GM18502 (cell line): ENCODE data around the gene DDN.

Experiments
- ATAC-seq: cut with Tn5 transposase; IDR thresholded peaks from one replicate; pipeline ENCODE4 v1.9.1; 2021; ENCODE audit warnings: mild to moderate bottlenecking; ENCODE audit not compliant: unreplicated experiment, poor library complexity

The DDN gene

DNA sequence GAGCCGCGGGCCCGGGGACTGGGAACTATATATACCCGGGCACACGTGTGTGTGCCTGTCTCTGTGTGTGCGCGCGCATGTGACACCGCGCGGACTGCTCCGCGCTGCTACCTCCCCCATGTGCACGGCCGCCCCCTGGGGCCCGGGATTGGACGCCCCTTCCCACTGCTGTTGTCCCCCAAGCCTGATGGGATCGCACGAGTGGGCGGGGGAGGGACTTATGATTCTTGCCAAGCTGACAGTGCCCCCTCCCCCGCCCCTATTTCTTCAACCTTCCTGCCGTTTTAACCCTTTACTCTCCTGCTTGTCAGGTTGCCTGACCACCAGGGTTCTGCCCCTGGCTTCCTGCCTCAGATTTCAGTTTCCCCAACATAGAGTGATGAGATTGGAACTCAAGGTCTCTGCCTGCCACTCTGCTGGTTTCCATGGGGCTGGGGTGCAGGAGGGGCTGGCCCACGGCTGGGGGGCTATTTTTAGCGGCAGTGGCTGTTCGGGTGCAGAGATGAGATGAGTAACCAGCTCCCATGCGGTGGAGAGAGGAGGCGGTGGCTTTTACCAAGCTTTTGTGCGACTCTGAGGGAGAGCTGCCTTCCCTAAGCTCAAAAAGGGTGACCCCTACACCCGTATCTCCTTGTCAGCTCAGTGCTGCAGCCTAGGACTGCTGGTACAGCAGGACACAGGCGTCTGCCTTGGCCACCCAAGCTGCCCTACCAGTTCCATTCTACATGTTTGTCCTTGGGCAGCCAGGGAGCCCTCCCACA is at the start of gene DDN:
Gene DDN (minus strand): TSS at position 5 of the 761 bp plus-strand sequence. CDS start 88 bp downstream, outside the sequence.
- peak; percentile 45 for ATAC-seq

DNA sequence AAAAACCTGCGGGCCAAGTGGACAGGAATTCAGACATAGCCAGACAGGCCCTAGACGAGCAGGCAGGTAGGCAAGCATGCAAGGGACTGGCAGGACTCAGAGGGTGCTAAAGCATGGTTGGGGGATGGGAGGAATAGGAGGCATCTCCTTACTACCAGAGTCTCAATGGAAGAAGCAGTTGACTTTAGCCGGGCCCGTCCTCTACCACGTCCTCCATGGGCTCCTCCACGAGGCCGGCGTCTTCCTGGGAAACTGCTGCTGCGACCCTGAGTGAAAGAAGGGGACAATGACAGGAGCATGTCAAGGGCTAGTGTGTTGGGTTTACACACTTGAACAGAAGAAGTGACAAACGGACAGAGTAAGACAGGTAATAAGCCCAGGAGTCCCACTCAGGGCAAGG is 49.8 kb upstream of the DDN start:
- ATAC-seq = no peak

DNA sequence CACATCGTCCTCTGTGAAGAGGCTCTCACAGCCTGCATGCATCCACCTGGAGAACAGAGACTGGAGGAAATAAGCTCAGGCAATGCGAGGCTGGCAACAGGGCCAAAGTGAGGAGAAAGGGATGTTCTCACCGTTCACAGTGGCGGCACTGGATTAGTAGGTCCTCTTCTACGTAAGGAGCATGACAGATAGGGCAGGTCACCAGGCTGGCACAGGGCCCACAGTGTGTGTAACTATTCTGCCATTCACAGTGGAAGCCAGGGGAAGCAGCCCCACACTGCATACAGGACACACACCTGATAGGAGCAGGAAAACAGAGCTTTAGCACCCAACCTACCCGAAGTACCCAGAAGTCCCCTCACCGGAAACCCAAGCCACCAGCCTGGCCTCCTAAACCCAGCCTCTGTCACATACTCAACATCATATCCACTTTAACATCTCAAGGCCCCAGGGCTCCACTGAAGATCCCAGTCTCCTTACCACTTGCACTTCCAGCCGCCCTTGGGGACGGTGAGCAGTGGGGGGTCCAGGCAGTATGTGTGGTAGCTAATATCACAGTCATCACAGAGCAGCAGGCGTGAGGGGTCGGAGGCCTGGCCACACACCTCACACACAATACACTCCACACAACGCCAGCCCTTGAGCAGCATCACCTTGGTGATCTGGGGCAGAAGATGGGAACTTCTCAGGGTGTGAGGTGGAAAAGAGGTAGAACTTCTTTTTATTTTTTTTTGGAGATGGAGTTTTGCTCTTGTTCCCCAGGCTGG is 47.1 kb upstream of the DDN start:
- no peak for ATAC-seq

DNA sequence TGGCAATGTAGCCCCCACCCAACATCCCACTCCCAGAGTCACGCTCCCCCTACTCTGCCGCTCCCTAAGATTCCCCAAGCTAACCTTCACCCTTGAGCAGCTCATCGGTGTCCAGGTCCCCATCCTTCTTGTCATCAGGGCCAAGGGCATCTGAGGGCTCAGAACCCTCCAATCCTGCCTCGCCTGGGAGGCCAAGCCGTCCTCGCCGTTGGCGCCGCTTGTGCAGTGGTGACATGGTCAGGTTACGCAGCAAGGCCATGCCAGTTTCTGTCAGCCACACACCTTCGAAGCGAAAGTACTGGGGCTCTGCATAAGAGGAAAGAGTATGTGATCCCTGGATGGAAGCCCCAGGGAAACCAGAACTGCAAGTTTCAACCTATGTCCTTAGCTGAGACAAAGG is 45.5 kb upstream of the DDN start:
- ATAC-seq = no peak

DNA sequence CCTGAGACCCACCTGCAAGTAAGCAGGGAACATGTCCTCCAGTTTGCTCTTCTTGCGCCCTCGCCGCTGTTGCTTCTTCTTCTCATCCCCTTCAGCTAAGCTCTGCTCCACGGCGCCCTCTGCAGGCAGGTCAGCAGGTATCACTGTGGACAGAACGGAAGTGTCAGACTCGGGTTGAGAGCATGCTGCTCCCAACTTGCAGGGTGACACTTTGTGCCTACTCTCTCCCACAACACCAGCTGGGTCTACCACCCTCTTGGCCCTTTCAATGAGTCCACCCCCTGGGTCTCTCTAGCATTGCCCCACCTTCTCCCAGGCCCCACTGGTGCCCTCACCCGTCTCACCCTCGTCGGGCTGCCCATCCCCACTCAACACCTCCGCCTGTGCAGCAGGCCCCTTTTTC is 44.7 kb upstream of the DDN start:
- no peak for ATAC-seq

DNA sequence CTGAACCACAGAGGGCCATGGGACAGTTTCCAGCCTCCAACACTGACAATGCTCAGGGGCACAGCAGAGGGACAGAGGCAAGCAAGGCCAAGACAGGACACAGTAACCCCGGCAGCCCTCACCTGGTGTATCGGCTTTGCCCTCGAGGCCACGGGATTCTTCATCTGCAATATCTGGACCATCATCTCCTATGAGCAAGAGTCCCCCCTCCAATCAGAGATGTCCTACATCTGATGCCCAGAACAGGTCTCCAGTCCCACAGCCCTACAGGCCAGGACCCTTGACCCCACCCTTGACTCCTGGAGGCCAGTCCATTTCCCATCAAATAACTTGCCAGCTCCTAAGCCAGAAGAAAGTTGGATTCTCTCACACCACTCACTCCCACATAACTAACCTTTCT is 44.1 kb upstream of the DDN start:
- ATAC-seq = no peak

DNA sequence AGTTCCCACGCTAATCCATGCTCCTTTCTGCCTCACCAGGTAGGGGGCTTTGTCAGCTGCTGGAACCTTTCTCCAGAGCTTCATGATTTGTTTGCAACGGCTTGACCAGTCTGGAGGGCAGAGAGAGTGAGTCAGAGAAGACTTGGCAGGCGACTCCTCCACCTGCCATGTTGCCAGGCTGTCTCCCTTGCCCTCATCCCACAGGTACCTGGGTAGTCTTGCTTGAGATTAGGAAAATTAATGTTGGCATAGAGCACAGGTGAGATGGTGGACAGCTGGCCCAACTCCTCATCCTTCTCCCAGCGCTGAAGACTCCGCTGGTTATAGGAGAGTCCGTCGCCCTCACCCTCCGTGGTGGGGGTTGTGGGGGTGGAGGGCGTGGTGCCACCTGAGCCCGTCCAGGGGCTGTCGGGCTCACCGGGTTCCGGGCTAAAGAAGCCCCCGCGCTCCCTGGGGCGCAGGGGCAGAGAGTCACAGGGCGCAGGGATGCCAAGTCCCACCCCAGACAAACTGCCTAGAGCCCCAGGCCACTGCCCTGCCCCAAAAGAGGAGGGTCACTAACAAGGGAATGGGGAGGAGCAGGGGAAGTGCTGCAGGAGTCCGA is 42.8 kb upstream of the DDN start:
- ATAC-seq = no peak

DNA sequence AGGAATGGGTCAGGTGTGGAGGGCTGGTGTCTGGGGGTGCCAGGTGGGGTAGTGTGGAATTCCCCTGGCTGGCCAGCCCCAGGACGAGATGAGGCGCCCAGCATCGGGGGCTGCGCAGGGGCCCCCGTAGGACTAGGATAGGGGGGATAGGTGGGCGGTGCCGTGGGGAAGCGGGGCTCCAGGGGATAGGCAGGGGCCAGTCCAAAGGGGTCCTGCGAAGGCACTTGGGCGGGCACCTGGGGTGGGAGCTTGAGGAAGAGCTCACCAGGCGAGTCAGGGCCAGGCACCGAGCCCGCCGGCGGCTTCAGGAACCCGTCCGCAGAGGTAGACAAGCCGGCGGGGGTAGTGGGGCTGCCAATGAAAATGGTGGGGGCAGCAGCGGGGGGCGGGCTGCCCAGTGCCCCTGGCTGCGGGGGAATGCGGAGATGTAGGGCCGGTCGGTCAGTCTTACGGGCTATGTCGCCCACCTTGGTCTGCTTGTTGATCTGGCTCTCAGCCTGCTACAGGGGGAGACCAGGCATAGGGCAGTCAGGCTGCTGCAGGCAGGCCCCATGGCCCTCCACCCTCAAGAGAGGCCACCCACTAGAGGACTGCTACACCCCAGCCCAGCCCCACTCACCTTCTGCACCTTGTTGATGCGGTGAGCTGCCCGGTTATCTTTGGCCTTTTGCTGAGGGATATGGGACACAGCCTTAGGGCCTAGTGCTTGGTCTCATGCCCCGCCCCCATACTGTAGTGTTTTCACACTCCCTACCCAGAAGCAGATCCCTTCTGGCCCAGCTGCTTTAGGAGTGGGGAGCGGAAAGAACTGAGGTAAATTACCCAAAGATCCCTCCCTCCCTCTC is 42.1 kb upstream of the DDN start:
- ATAC-seq = no peak

DNA sequence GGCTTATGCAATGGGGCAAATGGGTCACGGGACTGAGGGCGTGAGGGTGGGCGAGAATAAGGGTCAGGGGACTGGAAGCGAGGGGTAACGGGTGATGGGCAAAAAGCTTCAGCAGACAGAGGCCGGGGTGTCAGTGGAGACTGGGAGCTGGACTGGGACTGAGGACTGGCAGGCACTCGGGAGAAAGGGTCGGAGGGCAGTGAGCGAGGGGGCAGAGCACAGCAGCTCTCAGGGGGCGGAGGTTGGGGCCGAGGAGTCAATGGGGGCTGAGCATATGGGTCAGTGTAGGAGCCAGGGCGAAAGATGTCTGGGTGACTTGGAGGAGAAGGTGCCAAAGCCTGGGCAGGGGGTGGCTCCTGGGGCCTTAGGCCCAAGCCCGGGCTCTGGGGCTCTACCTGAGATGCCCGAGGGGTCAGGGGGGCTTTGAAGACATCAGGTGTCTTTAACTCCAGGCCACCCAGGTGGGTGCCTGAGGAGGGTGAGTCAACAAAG is 41.2 kb upstream of the DDN start:
- ATAC-seq = no peak

DNA sequence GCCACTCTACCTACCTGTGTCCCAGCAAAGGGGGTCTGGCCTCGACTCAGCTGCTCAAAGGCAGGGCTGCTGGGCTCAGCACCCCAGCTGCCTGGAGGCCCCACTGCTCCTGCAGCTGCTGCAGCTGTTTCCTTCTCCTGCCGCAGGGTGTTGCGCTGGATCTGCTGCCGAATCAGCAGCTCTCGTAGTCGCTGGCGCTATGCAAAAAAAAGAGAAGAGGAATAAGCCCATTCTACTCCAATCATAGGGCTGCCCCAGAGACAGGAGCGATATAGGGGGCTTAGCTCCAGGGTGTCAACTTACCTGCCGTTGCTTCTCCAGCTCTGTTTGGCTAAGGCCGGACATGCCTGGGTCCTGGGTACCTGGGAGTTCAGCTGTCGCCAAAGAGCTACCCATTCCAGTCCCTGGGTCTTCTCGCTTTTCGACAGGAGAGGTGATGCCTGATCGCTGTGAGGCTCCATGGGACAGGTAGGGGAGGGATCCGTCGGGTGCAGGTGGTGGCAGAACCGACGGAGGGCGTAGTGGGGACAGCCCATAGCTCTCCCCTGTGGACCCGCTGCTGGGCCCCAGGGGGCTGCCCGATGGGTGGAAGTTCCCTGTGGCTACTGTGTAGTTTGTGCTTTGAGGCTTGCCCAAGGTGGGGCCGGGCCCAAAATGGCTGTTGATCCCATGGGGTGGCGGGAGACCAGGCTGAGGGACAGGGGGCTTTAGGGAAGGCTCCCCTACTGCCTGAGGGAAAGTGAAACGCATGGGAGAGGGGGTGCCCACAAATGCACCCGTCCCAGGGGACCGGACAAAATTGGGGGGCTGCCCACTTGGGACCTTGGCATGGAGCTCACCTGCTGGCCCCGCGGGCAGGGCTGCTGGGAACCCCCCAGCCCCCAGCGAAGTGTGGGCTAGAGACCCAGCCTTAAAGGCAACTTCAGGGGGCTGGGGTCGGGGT is 40.5 kb upstream of the DDN start:
- no peak for ATAC-seq

DNA sequence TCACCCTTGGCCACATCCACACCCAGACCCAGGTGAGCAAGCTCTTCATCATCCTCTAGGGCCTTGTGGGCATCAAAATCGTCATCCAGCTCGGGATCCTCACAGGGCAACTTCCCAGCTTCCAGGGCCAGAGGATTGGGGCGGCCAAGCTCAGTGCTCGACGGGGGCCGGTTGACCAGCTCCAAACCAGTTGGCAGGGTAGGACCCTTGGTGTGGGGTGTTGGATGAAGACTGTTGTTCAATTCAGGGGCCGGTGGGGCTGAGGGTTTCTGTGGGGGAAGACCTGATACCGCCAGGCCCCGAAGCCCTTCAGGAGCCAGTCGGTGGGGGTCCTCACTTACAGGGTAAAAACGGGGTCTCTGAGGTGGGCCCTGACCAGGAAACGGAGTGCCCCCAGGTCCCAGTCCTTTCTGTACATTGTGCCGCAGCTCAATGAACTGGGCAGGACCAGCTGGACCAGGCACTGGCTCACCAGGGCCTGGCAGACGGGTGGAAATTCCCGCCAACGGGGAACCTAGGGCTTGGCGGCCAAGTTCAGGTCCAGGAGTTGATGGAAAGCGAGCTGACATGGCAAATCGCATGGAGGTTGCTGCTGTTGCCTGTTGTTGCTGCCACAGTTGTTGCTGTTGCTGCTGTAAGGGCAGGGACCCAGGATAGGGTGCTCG is 39.2 kb upstream of the DDN start:
- ATAC-seq = no peak

DNA sequence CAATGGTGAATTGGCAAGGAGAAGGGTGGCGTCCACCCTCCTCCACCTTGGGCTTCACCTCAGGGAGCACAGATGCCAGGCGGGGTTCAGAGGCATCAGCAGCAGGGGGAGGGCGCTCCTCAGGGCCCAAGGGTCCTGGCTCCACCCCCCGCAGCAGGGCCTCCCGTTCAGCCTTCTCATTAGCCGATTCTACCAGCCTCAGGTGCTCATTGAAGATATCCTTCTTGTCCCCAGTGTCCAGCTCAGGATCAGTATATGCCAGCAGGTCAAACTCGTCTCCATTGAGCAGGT is 38.7 kb upstream of the DDN start:
- no peak for ATAC-seq

DNA sequence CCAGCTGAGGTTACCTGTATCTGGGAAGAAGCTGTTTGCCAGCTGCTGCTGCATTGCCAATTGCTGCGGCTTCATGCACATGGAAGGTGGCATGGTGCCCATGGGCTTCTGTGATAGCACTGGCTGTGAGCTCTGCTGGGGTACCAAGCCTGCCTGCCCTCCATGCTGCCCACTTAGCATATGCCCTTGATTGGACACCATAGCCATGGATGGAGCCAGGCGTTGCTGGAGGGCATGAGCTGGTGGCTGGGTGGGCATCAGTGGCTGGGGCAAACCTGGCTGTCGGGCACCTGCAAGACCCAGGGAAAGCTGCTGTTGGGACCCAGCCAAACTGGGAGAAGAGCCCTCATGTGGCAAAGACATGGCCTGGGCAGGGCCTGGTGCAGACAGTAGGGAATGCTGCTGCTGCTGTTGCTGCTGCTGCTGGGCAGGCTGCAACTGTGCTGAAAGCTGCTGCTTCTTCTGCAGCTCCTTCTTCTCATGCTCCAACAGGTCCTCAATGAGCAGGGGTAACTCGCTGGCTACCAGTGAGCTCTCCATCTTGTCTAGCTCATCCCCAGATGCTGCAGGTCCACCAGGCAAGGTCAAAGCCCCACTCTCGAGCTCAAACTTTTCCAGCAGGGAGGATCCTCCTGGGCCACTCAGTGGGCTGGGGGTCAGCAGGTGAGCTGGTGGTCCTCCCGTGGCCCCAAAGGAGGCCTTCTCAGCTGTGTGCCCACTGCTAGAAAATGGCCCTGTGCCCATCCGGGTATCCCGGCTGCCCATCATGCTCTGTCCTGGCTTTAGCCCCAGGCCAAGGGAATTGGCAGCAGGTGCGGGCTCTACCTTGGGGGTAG is 38.2 kb upstream of the DDN start:
- ATAC-seq = no peak

DNA sequence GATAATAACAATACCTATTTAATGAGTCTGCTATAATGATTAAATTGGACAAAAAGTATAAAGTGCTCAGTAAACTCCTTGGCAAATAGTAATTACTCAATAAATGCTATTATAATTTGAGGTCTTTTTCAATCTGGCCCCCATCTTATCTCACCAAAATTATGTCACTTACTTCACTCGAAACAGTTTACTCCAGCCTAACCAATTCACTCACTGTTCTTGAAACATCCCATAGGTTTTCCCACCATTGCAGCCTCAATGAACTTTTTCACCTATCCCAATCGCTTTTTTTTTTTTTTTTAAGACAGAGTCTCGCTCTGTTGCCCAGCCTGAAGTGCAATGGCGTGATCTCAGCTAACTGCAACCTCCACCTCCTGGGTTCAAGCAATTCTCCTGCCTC is 36.9 kb upstream of the DDN start:
- no peak for ATAC-seq

DNA sequence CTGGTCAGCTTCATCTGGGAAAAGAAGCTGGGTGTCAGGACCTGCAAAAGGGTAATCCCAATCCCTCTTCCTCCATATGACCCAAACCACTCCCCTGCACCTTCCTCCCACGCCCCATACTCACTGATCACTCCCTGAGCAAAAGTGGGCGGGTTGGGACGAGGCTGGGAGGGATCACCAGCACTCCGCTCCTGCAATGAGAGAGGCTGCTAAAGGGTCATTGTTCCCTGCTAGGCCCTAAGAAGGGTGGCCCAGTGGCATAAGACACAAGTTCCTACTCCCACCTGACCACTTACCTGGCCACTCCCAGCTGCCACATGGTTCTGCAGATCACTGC is 35.1 kb upstream of the DDN start:
- ATAC-seq = no peak

DNA sequence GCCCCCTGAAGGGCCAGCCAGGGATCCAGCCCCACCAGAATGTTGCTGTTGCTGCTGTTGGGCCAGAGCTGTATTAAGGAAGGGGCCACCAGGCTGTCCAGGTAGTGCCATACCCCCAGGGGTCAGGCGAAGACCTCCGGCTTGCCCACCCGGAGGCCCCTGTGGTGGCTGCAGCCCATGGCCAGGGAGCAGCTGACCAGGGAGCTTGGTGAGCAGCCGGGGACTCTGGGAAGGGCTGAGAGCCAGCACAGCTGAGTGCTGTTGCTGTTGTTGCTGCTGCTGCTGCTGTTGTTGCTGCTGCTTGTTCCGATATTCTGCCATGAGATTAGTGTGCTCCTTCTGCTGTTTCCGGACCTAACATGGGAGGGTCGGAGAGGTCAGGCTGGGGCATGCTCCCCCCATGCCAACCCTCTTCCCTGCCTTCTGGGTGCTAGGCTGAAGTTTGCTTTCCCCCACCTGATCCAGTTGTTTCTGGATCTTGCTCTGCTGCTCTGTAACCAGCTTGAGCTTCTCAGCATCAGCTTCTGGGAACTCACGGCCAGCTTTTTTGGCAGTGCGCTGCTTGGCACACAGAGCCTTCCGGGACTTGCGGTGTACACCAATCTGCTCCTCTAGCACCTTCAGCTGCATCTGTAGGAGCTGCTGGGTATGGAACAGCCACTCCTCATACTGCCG is 34.6 kb upstream of the DDN start:
- ATAC-seq = no peak

DNA sequence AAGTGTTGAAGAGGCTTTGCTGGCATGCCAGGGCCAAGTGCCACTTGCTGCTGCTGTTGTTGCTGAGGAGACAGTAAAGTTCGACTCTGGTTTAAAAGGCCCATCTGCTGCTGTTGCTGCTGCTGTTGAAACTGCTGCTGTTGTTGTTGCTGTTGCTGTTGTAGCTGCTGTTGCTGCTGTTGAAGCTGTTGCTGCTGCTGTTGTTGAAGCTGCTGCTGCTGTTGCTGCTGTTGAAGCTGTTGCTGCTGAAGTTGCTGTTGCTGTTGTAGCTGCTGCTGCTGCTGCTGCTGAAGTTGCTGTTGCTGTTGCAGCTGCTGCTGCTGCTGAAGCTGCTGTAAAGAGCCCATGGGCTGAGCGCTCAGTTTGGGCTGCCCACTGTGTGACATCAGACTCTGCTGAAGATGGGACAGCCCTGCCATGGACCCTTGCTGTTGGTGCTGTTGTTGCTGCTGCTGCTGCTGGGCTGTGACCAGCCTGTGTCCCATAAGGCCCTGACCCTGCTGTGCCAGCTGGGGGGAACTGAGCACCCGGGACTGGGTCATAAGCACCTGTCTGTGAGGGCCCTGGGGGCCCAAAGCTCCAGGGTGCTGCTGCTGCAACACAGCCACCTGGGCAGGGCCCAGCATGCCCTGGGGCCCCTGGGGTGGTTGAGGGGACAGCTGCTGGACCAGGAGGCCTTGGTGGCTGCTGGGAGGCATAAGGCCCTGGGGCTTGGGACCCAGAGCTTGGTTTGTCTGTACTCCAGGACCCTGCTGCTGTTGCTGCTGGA is 33.7 kb upstream of the DDN start:
- no peak for ATAC-seq
